Astrocyte of the cerebellum (primary cell): ENCODE measurements around the gene SHROOM1.

Source experiments
- DNase-seq: peaks from one replicate; pipeline ENCODE4 v3.0.0-alpha.2; 2011; ENCODE audit warnings: low read depth
- H3K4me3 ChIP-seq: 2 replicates; pipeline ENCODE4 v1.5.1; 2011; ENCODE audit warnings: mild to moderate bottlenecking, low read depth, low read length, moderate library complexity
- in situ Hi-C: cut with HindIII; loops from 2 replicates; pipeline ENCODE4 v1.10.0; 2017; ENCODE audit warnings: low sequenced_read_pairs
- TF ChIP-seq, protein P1 (sequence below): IDR thresholded peaks from 2 replicates; pipeline ENCODE4 v1.5.1; 2012; ENCODE audit warnings: low read length, low read depth, moderate library complexity, mild to moderate bottlenecking; ENCODE audit errors: missing control alignments

Gene SHROOM1

DNA sequence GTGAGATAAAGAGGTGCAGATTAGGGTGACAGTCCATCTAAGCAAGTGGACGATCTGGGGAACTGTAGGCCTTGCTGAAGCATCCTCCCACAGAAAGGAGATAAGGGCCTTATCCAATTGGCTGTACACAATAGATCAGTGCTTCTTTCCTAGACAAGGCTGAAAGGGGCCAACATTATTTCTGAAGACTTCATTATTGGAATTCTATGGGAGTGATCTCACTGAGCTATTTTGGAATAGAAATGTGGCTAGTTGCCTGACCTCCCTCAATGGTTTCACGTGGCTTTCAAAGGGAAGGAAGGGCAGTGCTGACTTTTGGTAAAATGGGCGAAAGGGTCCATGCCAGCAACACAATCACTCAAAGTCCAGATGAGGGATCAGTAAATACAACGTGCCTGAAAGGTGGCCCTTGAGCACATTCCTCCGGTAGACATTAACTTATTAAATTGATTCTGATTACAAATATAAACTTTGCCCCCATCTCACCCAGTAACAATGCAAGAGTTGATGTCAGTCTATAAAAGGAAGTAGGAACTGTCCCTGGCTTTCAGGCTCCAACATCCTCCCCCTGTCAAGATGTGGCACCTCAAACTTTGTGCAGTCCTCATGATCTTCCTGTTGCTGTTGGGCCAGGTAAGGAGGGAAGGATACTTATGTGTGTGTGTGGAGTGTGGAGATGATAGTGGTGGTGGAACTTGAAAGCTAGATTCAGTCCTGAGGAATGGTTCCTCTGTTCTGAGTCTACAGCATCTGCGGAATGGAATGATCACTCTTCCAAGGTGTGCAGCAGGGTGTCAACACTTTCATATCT is 42.9 kb upstream of the SHROOM1 start, which contains the start of gene LEAP2:
Gene LEAP2 (plus strand): TSS at position 550 of the 811 bp plus-strand sequence. CDS start 27 bp downstream, at position 577.
- TF ChIP-seq, protein P1, sequence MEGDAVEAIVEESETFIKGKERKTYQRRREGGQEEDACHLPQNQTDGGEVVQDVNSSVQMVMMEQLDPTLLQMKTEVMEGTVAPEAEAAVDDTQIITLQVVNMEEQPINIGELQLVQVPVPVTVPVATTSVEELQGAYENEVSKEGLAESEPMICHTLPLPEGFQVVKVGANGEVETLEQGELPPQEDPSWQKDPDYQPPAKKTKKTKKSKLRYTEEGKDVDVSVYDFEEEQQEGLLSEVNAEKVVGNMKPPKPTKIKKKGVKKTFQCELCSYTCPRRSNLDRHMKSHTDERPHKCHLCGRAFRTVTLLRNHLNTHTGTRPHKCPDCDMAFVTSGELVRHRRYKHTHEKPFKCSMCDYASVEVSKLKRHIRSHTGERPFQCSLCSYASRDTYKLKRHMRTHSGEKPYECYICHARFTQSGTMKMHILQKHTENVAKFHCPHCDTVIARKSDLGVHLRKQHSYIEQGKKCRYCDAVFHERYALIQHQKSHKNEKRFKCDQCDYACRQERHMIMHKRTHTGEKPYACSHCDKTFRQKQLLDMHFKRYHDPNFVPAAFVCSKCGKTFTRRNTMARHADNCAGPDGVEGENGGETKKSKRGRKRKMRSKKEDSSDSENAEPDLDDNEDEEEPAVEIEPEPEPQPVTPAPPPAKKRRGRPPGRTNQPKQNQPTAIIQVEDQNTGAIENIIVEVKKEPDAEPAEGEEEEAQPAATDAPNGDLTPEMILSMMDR: no peak
- H3K4me3 ChIP-seq: no peak within 1 kb of the TSS
- in situ Hi-C loops: no loop called here
- no peak for DNase-seq

DNA sequence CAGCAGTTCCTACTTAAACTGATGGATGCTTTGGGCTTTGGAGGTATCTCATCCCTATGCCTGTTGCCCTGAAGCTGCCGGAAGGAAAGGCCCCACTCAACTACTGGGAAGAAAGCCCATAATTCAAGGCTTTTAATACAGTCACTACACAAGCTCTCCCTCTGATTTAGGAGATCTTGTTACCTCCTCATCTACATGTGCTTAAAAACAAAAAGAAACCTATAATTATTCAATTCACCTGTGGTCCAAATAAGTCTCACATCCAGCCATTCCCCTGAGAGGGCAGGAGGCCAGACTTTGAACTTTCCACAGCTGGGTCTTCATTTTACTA is 42.3 kb upstream of the SHROOM1 start:
- no peak for DNase-seq
- TF ChIP-seq, protein P1: no peak
- H3K4me3 ChIP-seq: no peak overlapping the region
- in situ Hi-C loops: no loop called here

DNA sequence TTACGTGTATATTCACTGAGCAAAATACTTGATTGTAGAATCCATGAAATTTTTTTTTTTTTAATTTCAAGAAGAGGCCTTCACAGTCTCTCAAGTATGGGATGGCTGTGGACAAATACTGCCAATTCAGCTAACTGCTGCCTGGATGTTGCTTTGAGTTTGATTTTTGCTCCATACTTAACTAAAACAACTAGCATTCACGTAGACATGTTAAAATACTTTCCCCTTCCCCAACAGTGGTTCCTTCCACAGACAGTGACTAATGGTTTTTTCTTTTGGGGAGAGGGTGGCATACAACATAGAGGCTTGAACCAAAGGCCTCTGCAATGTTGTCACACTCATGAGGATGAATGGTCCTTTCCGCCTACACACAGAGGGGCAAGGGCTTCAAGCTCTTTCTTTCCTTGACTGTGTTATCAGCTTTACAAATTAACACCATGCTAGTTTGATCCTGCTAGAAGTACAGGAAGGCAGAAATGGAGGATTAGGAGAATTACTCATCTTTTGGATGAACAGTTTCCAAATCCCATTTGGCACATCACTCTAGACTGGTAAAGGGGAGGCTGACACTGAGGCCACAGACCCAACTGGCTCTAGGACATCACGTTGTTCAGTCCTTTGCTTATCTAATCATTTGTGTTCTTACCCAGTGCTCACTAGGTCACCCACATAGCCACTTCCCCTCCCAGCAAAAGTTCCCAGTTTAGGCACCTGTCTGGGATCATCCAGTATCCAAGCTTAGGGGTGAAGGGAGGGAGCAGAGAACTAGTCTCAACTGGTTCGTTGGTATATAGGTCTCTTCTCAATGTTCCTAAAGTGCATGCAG is 41.2 kb upstream of the SHROOM1 start:
- no peak for DNase-seq
- TF ChIP-seq, protein P1: no peak
- in situ Hi-C loops: no loop called here
- no peak overlapping the region for H3K4me3 ChIP-seq

DNA sequence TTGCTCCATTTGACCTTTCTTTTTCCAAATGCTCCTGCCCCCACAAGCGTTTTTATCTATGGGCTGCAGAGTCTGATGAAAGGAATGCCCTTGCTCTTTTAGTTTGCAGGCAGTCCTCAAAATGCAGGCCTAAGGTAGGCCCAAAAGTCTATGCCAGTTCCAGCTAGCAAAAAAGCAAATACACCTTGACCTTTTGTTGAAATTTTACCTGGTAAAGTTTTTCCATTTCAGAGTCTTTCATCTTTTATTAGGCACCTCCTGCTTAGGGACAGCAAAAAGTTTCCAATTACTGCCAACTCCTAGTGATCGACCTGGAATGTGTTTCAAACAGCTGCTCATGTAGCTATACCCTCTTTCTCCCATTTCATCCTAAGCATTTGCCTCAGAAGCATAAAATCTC is 40.4 kb upstream of the SHROOM1 start:
- no peak for DNase-seq
- H3K4me3 ChIP-seq: no peak overlapping the region
- in situ Hi-C loops: no loop called here
- TF ChIP-seq, protein P1: no peak

DNA sequence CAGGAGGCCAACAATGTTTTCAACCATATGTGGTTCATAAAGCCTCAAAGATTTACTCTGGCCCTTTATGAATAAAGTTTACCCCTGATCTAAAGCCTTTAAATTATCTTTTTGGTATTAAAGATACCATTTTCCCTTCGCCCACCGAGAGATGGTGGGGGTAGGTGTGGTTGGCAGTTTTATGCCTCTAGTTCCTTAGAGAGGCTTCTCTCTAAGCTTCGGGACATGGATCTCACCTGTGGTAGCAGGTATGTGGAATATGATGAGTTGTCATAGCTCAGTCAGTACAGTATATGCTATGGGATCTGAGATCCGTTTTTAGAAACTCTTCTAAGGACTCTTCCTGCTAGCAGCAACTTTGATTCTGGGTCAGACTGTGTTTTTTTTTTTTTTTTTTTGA is 38.3 kb upstream of the SHROOM1 start:
- no peak overlapping the region for H3K4me3 ChIP-seq
- TF ChIP-seq, protein P1: no peak
- DNase-seq: no peak
- in situ Hi-C loops: no loop called here

DNA sequence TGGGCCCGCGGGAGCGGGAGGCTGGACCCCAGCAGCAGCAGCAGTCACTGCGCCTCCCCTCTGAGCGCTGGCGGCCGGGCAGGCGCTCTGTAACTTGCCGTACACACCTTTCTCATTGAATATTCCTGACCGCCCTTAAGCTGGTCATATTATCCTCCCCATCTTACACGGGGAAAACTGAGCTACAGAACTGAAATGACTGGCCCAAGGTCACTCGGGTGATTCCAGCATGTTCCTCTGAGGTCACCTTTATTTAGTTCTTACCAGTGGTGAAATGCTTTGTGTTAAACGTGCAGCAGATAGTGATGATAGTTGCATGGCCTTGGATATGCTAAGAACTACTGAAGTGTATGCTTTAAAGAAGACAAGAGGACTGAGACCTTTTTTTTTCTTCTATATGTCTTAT is 36.6 kb upstream of the SHROOM1 start:
- H3K4me3 ChIP-seq: peak overlapping the region; percentile 92
- in situ Hi-C loops: no loop called here
- DNase-seq: no peak
- TF ChIP-seq, protein P1: no peak
